ENCODE measurements around the gene MALRD1. TPM values are rescaled to one million over a fixed set of nuclear protein-coding genes. Genes with fewer than 3 reads are reported as not detected.

Gene MALRD1
- total and polyA plus RNA-seq, 4 donors: 1.2 to 2.6 (median 2.0) TPM

- Histone ChIP-seq H3K4me3 (ENCODE audit: low read length in 2 of 2) (peak overlapping the region; percentile 11 to 14), H3K36me3 (ENCODE audit: control insufficient read depth in 1 of 2, insufficient read depth in 2 of 2, low read length in 1 of 2) (no peaks in the 10 kb centered on the region), H3K4me1 (ENCODE audit: control insufficient read depth in 1 of 2, insufficient read depth in 2 of 2, low read length in 2 of 2) (peaks cover under 1 to 2% of the 10 kb centered on the region in 2 donors), H3K27me3 (ENCODE audit: control insufficient read depth in 1 of 2, insufficient read depth in 2 of 2, low read length in 1 of 2) (no peaks in the 10 kb centered on the region), H3K27ac (ENCODE audit: low read depth in 1 of 2, low read length in 2 of 2) (peak overlapping the region; percentile 67 to 71), H3K9me3 (ENCODE audit: control insufficient read depth, low read length) (no peaks in the 10 kb centered on the region)
- ATAC-seq (ENCODE audit: low FRiP score) (peak; percentile 74), DNase-seq (no peak)
- intact Hi-C loops (cut with DNase I): loop anchor here (10.0 kb wide), 2 partner anchors 176 to 1956 kb away; partner anchors contain the start of gene PLXDC2 (in 2 of the 2)
- 5 to 8% methylated on average over 1 of the region's 1 CpG for WGBS, 2 donors
These were observed 589.7 kb downstream of the MALRD1 start for GRCh38 chr10:19638182-19638895.

GRCh38 chr10:19638896-19639233 lies 590.3 kb downstream of the MALRD1 start:
- H3K4me3 ChIP-seq (ENCODE audit: low read length in 2 of 2): peak overlapping the region; percentile 11 to 14
- peaks cover 0 to 2% of the 10 kb centered on the region in 2 donors for H3K4me1 ChIP-seq (ENCODE audit: control insufficient read depth in 1 of 2, insufficient read depth in 2 of 2, low read length in 2 of 2)
- no peak for DNase-seq
- intact Hi-C loops (cut with DNase I): loop anchor here (10.0 kb wide), 2 partner anchors 176 to 1956 kb away; partner anchors contain the start of gene PLXDC2 (in 2 of the 2)
- H3K27ac ChIP-seq (ENCODE audit: low read depth in 1 of 2, low read length in 2 of 2): peak overlapping the region; percentile 67 to 71
- no peaks in the 10 kb centered on the region for H3K27me3 ChIP-seq (ENCODE audit: control insufficient read depth in 1 of 2, insufficient read depth in 2 of 2, low read length in 1 of 2)
- H3K9me3 ChIP-seq (ENCODE audit: control insufficient read depth, low read length): no peaks in the 10 kb centered on the region
- H3K36me3 ChIP-seq (ENCODE audit: control insufficient read depth in 1 of 2, insufficient read depth in 2 of 2, low read length in 1 of 2): no peaks in the 10 kb centered on the region
- peak; percentile 36 for ATAC-seq (ENCODE audit: low FRiP score)
- WGBS, 2 donors: 16 to 24% methylated on average over 3 of the region's 3 CpGs

GRCh38 chr10:19640566-19641263 lies 592.1 kb downstream of the MALRD1 start:
- no peaks in the 10 kb centered on the region for H3K4me1 ChIP-seq (ENCODE audit: control insufficient read depth in 1 of 2, insufficient read depth in 2 of 2, low read length in 2 of 2)
- no peak overlapping the region for H3K27ac ChIP-seq (ENCODE audit: low read depth in 1 of 2, low read length in 2 of 2)
- ATAC-seq (ENCODE audit: low FRiP score): no peak
- no peaks in the 10 kb centered on the region for H3K36me3 ChIP-seq (ENCODE audit: control insufficient read depth in 1 of 2, insufficient read depth in 2 of 2, low read length in 1 of 2)
- H3K4me3 ChIP-seq (ENCODE audit: low read length in 2 of 2): no peak overlapping the region
- H3K9me3 ChIP-seq (ENCODE audit: control insufficient read depth, low read length): no peaks in the 10 kb centered on the region
- no peaks in the 10 kb centered on the region for H3K27me3 ChIP-seq (ENCODE audit: control insufficient read depth in 1 of 2, insufficient read depth in 2 of 2, low read length in 1 of 2)
- intact Hi-C loops (cut with DNase I): no loop called here
- no peak for DNase-seq
- WGBS, 2 donors: 75 to 76% methylated on average over 3 of the region's 3 CpGs

- H3K27me3 ChIP-seq (ENCODE audit: control insufficient read depth in 1 of 2, insufficient read depth in 2 of 2, low read length in 1 of 2): no peaks in the 10 kb centered on the region
- H3K36me3 ChIP-seq (ENCODE audit: control insufficient read depth in 1 of 2, insufficient read depth in 2 of 2, low read length in 1 of 2): no peaks in the 10 kb centered on the region
- no peak for ATAC-seq (ENCODE audit: low FRiP score)
- H3K4me1 ChIP-seq (ENCODE audit: control insufficient read depth in 1 of 2, insufficient read depth in 2 of 2, low read length in 2 of 2): peaks cover 0 to 2% of the 10 kb centered on the region in 2 donors
- 66 to 70% methylated on average over 1 of the region's 1 CpG for WGBS, 2 donors
- no peaks in the 10 kb centered on the region for H3K9me3 ChIP-seq (ENCODE audit: control insufficient read depth, low read length)
- no peak for DNase-seq
- intact Hi-C loops (cut with DNase I): loop anchor here in 1 of 2 donors (10.0 kb wide), 1 partner anchor 273 kb away; no protein-coding TSS in a partner anchor
- no peak overlapping the region for H3K27ac ChIP-seq (ENCODE audit: low read depth in 1 of 2, low read length in 2 of 2)
- H3K4me3 ChIP-seq (ENCODE audit: low read length in 2 of 2): no peak overlapping the region
These were observed 602.9 kb downstream of the MALRD1 start for GRCh38 chr10:19651549-19651948.

- WGBS, 2 donors: 56 to 61% methylated on average over 1 of the region's 1 CpG
- H3K9me3 ChIP-seq (ENCODE audit: control insufficient read depth, low read length): no peaks in the 10 kb centered on the region
- H3K4me1 ChIP-seq (ENCODE audit: control insufficient read depth in 1 of 2, insufficient read depth in 2 of 2, low read length in 2 of 2): peaks cover 0 to 2% of the 10 kb centered on the region in 2 donors
- H3K27ac ChIP-seq (ENCODE audit: low read depth in 1 of 2, low read length in 2 of 2): no peak overlapping the region
- DNase-seq: no peak
- no peaks in the 10 kb centered on the region for H3K36me3 ChIP-seq (ENCODE audit: control insufficient read depth in 1 of 2, insufficient read depth in 2 of 2, low read length in 1 of 2)
- intact Hi-C loops (cut with DNase I): loop anchor here in 1 of 2 donors (10.0 kb wide), 1 partner anchor 272 kb away; no protein-coding TSS in a partner anchor
- no peak for ATAC-seq (ENCODE audit: low FRiP score)
- no peak overlapping the region for H3K4me3 ChIP-seq (ENCODE audit: low read length in 2 of 2)
- no peaks in the 10 kb centered on the region for H3K27me3 ChIP-seq (ENCODE audit: control insufficient read depth in 1 of 2, insufficient read depth in 2 of 2, low read length in 1 of 2)
These were observed 604.1 kb downstream of the MALRD1 start for GRCh38 chr10:19652750-19653149.

GRCh38 chr10:19653931-19654330 lies 605.3 kb downstream of the MALRD1 start:
- Histone ChIP-seq H3K27me3 (ENCODE audit: control insufficient read depth in 1 of 2, insufficient read depth in 2 of 2, low read length in 1 of 2) (no peaks in the 10 kb centered on the region), H3K4me1 (ENCODE audit: control insufficient read depth in 1 of 2, insufficient read depth in 2 of 2, low read length in 2 of 2) (peaks cover 0 to 4% of the 10 kb centered on the region in 2 donors), H3K27ac (ENCODE audit: low read depth in 1 of 2, low read length in 2 of 2) (no peak overlapping the region), H3K9me3 (ENCODE audit: control insufficient read depth, low read length) (no peaks in the 10 kb centered on the region), H3K36me3 (ENCODE audit: control insufficient read depth in 1 of 2, insufficient read depth in 2 of 2, low read length in 1 of 2) (no peaks in the 10 kb centered on the region), H3K4me3 (ENCODE audit: low read length in 2 of 2) (no peak overlapping the region)
- 45 to 48% methylated on average over 2 of the region's 2 CpGs for WGBS, 2 donors
- ATAC-seq (ENCODE audit: low FRiP score) (no peak), DNase-seq (no peak)
- intact Hi-C loops (cut with DNase I): loop anchor here in 1 of 2 donors (10.0 kb wide), 1 partner anchor 271 kb away; no protein-coding TSS in a partner anchor

GRCh38 chr10:19654576-19654975 lies 606.0 kb downstream of the MALRD1 start:
- Histone ChIP-seq H3K27ac (ENCODE audit: low read depth in 1 of 2, low read length in 2 of 2) (no peak overlapping the region), H3K36me3 (ENCODE audit: control insufficient read depth in 1 of 2, insufficient read depth in 2 of 2, low read length in 1 of 2) (no peaks in the 10 kb centered on the region), H3K4me3 (ENCODE audit: low read length in 2 of 2) (no peak overlapping the region), H3K4me1 (ENCODE audit: control insufficient read depth in 1 of 2, insufficient read depth in 2 of 2, low read length in 2 of 2) (peaks cover 0 to 5% of the 10 kb centered on the region in 2 donors), H3K27me3 (ENCODE audit: control insufficient read depth in 1 of 2, insufficient read depth in 2 of 2, low read length in 1 of 2) (no peaks in the 10 kb centered on the region), H3K9me3 (ENCODE audit: control insufficient read depth, low read length) (no peaks in the 10 kb centered on the region)
- ATAC-seq (ENCODE audit: low FRiP score) (no peak), DNase-seq (no peak)
- WGBS, 2 donors: 24 to 27% methylated on average over 3 of the region's 3 CpGs
- intact Hi-C loops (cut with DNase I): loop anchor here in 1 of 2 donors (10.0 kb wide), 1 partner anchor 270 kb away; no protein-coding TSS in a partner anchor

- 92% methylated on average over 3 of the region's 3 CpGs for WGBS, 2 donors
- Histone ChIP-seq H3K27me3 (ENCODE audit: control insufficient read depth in 1 of 2, insufficient read depth in 2 of 2, low read length in 1 of 2) (no peaks in the 10 kb centered on the region), H3K4me1 (ENCODE audit: control insufficient read depth in 1 of 2, insufficient read depth in 2 of 2, low read length in 2 of 2) (peaks cover 0 to 8% of the 10 kb centered on the region in 2 donors), H3K9me3 (ENCODE audit: control insufficient read depth, low read length) (no peaks in the 10 kb centered on the region), H3K36me3 (ENCODE audit: control insufficient read depth in 1 of 2, insufficient read depth in 2 of 2, low read length in 1 of 2) (no peaks in the 10 kb centered on the region), H3K4me3 (ENCODE audit: low read length in 2 of 2) (no peak overlapping the region), H3K27ac (ENCODE audit: low read depth in 1 of 2, low read length in 2 of 2) (no peak overlapping the region)
- no peak for ATAC-seq (ENCODE audit: low FRiP score)
- intact Hi-C loops (cut with DNase I): loop anchor here in 1 of 2 donors (10.0 kb wide), 1 partner anchor 268 kb away; no protein-coding TSS in a partner anchor
- no peak for DNase-seq
These were observed 607.9 kb downstream of the MALRD1 start for GRCh38 chr10:19656420-19657042.
